Omental fat pad (tissue), 4 donors: ENCODE measurements around the gene ARL14EPL. TPM values are rescaled to one million over a fixed set of nuclear protein-coding genes. Genes with fewer than 3 reads are reported as not detected.

Experiments
- ATAC-seq: fragments of 150-250 bp; one replicate; pipeline ENCODE4 v1.9.1; 2016; ENCODE audit warnings: mild to moderate bottlenecking, moderate library complexity; ENCODE audit not compliant: low FRiP score
- DNase-seq: peaks from one replicate; pipeline ENCODE4 v3.0.0-alpha.2; 2019; ENCODE audit warnings: low spot score
- total RNA-seq, 4 donors: library from RNA; depleted of rRNA; stranded (reverse); fragments of >200 nt; gene quantifications; one replicate each; pipeline ENCODE4 v1.1.0, GENCODE V29; 2016
- TF ChIP-seq, protein P1 (sequence below), 3 donors: fragments of 450-650 bp; IDR thresholded peaks; one replicate each; pipeline ENCODE4 v1.5.1; 2016 to 2017; ENCODE audit warnings: antibody characterized with exemption in 3 of 3, mild to moderate bottlenecking in 3 of 3, moderate library complexity in 2 of 3

The ARL14EPL gene
- total RNA-seq, 4 donors from 2014 or later: not detected

GRCh38 chr5:116002116-116002906 lies 30.0 kb upstream of the ARL14EPL start:
- ATAC-seq: no peak
- no peak for DNase-seq
- TF ChIP-seq, protein P1, sequence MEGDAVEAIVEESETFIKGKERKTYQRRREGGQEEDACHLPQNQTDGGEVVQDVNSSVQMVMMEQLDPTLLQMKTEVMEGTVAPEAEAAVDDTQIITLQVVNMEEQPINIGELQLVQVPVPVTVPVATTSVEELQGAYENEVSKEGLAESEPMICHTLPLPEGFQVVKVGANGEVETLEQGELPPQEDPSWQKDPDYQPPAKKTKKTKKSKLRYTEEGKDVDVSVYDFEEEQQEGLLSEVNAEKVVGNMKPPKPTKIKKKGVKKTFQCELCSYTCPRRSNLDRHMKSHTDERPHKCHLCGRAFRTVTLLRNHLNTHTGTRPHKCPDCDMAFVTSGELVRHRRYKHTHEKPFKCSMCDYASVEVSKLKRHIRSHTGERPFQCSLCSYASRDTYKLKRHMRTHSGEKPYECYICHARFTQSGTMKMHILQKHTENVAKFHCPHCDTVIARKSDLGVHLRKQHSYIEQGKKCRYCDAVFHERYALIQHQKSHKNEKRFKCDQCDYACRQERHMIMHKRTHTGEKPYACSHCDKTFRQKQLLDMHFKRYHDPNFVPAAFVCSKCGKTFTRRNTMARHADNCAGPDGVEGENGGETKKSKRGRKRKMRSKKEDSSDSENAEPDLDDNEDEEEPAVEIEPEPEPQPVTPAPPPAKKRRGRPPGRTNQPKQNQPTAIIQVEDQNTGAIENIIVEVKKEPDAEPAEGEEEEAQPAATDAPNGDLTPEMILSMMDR (IDR thresholded peaks at IDR 0.05): no peak

GRCh38 chr5:116004248-116004647 lies 28.0 kb upstream of the ARL14EPL start:
- DNase-seq (no peak), ATAC-seq (no peak)
- TF ChIP-seq, protein P1 (IDR thresholded peaks at IDR 0.05): no peak

DNA sequence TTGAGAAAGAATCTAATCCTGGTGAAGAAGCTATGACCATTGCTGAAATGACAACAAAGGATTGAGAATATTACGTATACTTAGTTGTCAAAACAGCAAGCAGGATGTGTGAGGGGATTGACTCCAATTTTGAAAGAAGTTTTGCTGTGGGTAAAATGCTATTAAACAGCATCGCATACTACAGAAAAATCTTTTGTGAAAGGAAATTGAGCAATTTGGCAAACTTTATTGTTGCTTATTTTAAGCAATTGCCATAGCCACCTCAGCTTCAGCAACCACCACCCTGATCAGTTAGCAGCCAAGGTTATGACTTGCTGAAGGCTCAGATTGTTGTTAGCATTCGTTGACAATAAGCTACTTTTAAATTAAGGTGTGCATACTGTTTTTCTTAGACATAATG lies 22.5 kb upstream of the ARL14EPL start:
- TF ChIP-seq, protein P1 (IDR thresholded peaks at IDR 0.05): no peak
- ATAC-seq: no peak
- no peak for DNase-seq

DNA sequence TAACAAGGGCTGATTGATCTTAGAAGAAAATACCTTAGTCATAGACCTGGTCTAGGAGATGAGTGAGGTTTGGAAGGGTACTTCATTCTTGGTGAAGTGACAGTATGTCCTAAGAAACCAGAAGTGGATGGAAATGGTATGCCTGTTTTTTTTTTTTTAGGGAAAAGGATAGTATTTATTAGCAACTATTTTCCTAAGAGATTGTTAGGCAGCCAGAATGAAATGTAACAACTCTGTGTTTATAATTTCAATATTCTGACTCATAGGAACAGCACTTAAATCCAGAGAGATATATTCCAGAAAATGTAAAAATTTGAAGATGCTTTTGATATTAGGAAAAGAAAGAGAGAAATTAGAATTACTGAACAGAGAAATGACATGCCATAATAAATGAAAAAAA lies 21.2 kb upstream of the ARL14EPL start:
- TF ChIP-seq, protein P1 (IDR thresholded peaks at IDR 0.05): no peak
- DNase-seq (no peak), ATAC-seq (no peak)

- DNase-seq: no peak
- TF ChIP-seq, protein P1 (IDR thresholded peaks at IDR 0.05): no peak
- ATAC-seq: peak; percentile 77
Measured at GRCh38 chr5:116013207-116013785, 19.0 kb upstream of the ARL14EPL start.

GRCh38 chr5:116013936-116014335 lies 18.3 kb upstream of the ARL14EPL start:
- TF ChIP-seq, protein P1 (IDR thresholded peaks at IDR 0.05): no peak
- DNase-seq (no peak), ATAC-seq (no peak)

DNA sequence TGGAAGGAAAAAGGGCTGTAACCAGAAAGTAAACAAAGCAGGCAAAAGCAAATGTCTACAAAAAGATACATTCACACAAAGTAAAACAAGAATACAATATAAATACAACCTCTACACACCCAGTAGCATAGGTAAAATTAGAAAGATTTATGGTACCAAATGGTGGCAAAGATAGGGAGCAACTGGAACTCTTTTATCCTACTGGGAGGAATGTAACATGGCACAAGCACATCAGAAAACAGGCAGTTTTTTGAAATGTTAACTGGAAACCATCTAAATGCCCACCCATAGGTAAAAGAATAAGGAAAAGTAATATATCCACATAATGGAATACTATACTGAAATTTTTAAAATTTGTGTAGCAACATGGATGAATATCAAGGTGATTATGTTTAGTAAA lies 8.7 kb upstream of the ARL14EPL start:
- ATAC-seq (no peak), DNase-seq (no peak)
- TF ChIP-seq, protein P1 (IDR thresholded peaks at IDR 0.05): no peak
